Keratinocyte (primary cell): ENCODE results near the gene IL11. TPM values are rescaled to one million over a fixed set of nuclear protein-coding genes. Genes with fewer than 3 reads are reported as not detected.

ENCODE experiments used
- DNase-seq: peaks from one replicate; pipeline ENCODE4 v3.0.0-alpha.2; 2011; ENCODE audit warnings: low read depth, missing footprints, low spot score
- FAIRE-seq: peaks from 2 replicates; lab custom pipeline; 2011; peaks lifted over from hg19 to GRCh38; lab: Jason Lieb, UNC
- H2AFZ ChIP-seq: 2 replicates; pipeline ENCODE4 v1.6.0; 2012; ENCODE audit warnings: low read length, control low read depth, inconsistent platforms; ENCODE audit not compliant: control insufficient read depth
- H3K27ac ChIP-seq: 2 replicates; pipeline ENCODE4 v1.5.1; 2011; ENCODE audit warnings: low read length; ENCODE audit not compliant: control insufficient read depth, insufficient read depth
- H3K27me3 ChIP-seq: 3 replicates; pipeline ENCODE4 v1.6.0; 2011; ENCODE audit warnings: low read length; ENCODE audit not compliant: control insufficient read depth, insufficient read depth; ENCODE audit errors: extremely low read depth
- H3K36me3 ChIP-seq, 2 experiments: 2 replicates in 1 of 2; 3 replicates in 1 of 2; pipeline ENCODE4 v1.5.1; 2011; ENCODE audit warnings: low read length in 2 of 2, mild to moderate bottlenecking in 1 of 2; ENCODE audit not compliant: control insufficient read depth in 2 of 2, insufficient read depth in 2 of 2; ENCODE audit errors: extremely low read depth in 1 of 2
- H3K4me1 ChIP-seq: 3 replicates; pipeline ENCODE4 v1.5.1; 2011; ENCODE audit warnings: low read length; ENCODE audit not compliant: control insufficient read depth, insufficient read depth; ENCODE audit errors: extremely low read depth
- H3K4me2 ChIP-seq: 3 replicates; pipeline ENCODE4 v1.6.0; 2011; ENCODE audit warnings: low read depth, low read length; ENCODE audit not compliant: control insufficient read depth, insufficient read depth; ENCODE audit errors: extremely low read depth
- H3K4me3 ChIP-seq, 3 experiments: fragments of 200-600 bp in 1 of 3; sonication (generic) in 1 of 3; 2 replicates in 2 of 3; 3 replicates in 1 of 3; pipeline ENCODE4 v1.5.1; 2011 to 2016; ENCODE audit warnings: low read length in 3 of 3, mild to moderate bottlenecking in 3 of 3, control low read depth in 2 of 3, inconsistent platforms in 1 of 3, low read depth in 1 of 3, mixed read lengths in 1 of 3, mixed run types in 1 of 3, moderate library complexity in 1 of 3; ENCODE audit not compliant: control insufficient read depth in 2 of 3, insufficient read depth in 2 of 3; ENCODE audit errors: extremely low read depth in 1 of 3
- H3K79me2 ChIP-seq: 2 replicates; pipeline ENCODE4 v1.6.0; 2012; ENCODE audit warnings: low read length; ENCODE audit not compliant: control insufficient read depth, insufficient read depth
- H3K9ac ChIP-seq: 3 replicates; pipeline ENCODE4 v1.6.0; 2011; ENCODE audit warnings: low read length; ENCODE audit not compliant: control insufficient read depth, insufficient read depth; ENCODE audit errors: extremely low read depth
- H3K9me1 ChIP-seq: 3 replicates; pipeline ENCODE4 v1.6.0; 2011; ENCODE audit warnings: low read length; ENCODE audit not compliant: control insufficient read depth, insufficient read depth; ENCODE audit errors: extremely low read depth
- H3K9me3 ChIP-seq: 2 replicates; pipeline ENCODE4 v1.5.1; 2012; ENCODE audit warnings: low read depth, low read length; ENCODE audit not compliant: control insufficient read depth
- H4K20me1 ChIP-seq: 3 replicates; pipeline ENCODE4 v1.6.0; 2011; ENCODE audit warnings: low read length; ENCODE audit not compliant: control insufficient read depth, insufficient read depth; ENCODE audit errors: extremely low read depth
- EZH2 ChIP-seq: IDR thresholded peaks from one replicate; pipeline ENCODE4 v1.6.1; 2012; ENCODE audit warnings: inconsistent platforms, mild to moderate bottlenecking, low read length, moderate library complexity
- dilution Hi-C: fragments of 300-500 bp; cut with MboI; formaldehyde crosslinking; loops from one replicate; pipeline ENCODE4 v1.7.0; 2020; ENCODE audit warnings: low sequenced_read_pairs; ENCODE audit not compliant: extremely low pct_ligation_motif_present
- polyA plus RNA-seq, 5 experiments: library from polyadenylated mRNA; depleted of rRNA in 3 of 5; stranded (reverse) in 3 of 5; stranded (forward) in 1 of 5; unstranded in 1 of 5; fragments of >200 nt; gene quantifications; 1 replicate in 1 of 5; 2 replicates in 3 of 5; 3 replicates in 1 of 5; pipeline versions ENCODE4 v1.2.1 to v1.2.3, GENCODE V29; 2011 to 2012; ENCODE audit warnings: missing spikeins in 2 of 5, low read depth in 1 of 5, low replicate concordance in 1 of 5
- TF ChIP-seq, protein P1 (sequence below), 3 experiments: IDR thresholded peaks in 1 of 3; conservative IDR thresholded peaks in 1 of 3; optimal IDR thresholded peaks in 1 of 3; 2 replicates in 2 of 3; 3 replicates in 1 of 3; pipeline versions ENCODE3 to v1.5.1; 2011; ENCODE audit warnings: low read length in 3 of 3, mild to moderate bottlenecking in 3 of 3, moderate library complexity in 2 of 3, control low read depth in 1 of 3, inconsistent platforms in 1 of 3; ENCODE audit not compliant: insufficient read depth in 2 of 3; ENCODE audit errors: extremely low read depth in 1 of 3

IL11 gene
- polyA plus RNA-seq, 1 donor (not counting 4 experiments of a cell fraction or from before 2014, with no cell fraction given), result 2.2 TPM

DNA sequence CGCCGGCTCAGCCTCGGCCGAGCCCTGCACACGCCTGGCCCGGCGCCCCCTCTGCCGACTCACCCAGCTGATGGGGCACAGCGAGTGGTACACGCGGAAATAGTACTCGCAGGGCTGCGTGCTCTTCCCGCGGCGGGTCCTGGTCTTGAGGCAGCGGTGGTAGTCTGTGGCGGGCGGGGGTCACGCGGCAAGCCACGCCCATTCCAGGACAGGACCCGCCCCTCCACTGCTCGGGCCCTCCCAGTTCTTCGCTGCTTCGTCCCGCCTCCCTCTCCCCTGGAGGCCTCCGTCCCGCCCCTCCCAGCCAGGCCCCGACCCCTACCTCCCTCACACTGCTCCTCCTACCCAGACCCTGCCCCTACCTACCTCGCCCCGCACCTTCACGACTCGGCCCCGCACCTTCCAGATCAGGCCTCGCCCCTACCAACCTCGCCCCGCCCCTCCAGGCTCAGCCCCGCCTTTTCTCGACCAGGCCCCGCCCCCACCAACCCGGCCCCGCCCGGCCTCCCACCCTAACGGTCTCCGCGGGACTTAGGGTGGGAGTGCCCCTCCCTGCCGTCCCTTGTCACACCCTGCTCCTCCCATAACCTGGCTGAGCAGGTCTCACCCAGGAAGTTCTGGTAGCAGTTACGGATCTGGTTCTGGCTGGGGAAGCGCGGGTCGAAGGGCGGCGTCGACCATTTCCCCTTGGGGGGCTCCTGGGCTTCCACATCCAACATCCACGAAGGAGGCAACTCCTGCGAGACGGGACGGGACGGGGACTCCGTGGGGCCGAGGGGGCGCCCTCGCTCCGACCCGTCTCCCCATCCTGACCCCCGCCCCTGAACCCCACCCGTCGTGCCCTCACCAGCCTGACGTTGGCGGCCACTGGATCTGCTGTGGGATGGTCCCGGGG, 16.2 kb downstream of the IL11 start:
- dilution Hi-C loops, result no loop called here
- H3K4me3 ChIP-seq, result peak overlapping the region; percentile 46 to 66 (median 63)
- H3K4me2 ChIP-seq, result peak overlapping the region; percentile 86
- DNase-seq (no peak), FAIRE-seq (no peak)
- no peaks in the 10 kb centered on the region for H3K36me3 ChIP-seq
- no peaks in the 10 kb centered on the region for H3K79me2 ChIP-seq
- TF ChIP-seq EZH2, result no peak
- TF ChIP-seq, protein P1, sequence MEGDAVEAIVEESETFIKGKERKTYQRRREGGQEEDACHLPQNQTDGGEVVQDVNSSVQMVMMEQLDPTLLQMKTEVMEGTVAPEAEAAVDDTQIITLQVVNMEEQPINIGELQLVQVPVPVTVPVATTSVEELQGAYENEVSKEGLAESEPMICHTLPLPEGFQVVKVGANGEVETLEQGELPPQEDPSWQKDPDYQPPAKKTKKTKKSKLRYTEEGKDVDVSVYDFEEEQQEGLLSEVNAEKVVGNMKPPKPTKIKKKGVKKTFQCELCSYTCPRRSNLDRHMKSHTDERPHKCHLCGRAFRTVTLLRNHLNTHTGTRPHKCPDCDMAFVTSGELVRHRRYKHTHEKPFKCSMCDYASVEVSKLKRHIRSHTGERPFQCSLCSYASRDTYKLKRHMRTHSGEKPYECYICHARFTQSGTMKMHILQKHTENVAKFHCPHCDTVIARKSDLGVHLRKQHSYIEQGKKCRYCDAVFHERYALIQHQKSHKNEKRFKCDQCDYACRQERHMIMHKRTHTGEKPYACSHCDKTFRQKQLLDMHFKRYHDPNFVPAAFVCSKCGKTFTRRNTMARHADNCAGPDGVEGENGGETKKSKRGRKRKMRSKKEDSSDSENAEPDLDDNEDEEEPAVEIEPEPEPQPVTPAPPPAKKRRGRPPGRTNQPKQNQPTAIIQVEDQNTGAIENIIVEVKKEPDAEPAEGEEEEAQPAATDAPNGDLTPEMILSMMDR (optimal IDR thresholded peaks at IDR 0.05 in 1 of 3, IDR thresholded peaks at IDR 0.05 in 1 of 3, conservative IDR thresholded peaks at IDR 0.05 in 1 of 3; ENCODE audit: extremely low read depth in 1 of 3, insufficient read depth in 2 of 3, low read length in 3 of 3), result no peak
- no peaks in the 10 kb centered on the region for H3K9me1 ChIP-seq
- peaks cover 9% of the 10 kb centered on the region for H3K4me1 ChIP-seq
- no peak overlapping the region for H3K27ac ChIP-seq
- H2AFZ ChIP-seq, result peak overlapping the region; percentile 81
- H3K27me3 ChIP-seq, result peaks cover 29% of the 10 kb centered on the region
- H3K9me3 ChIP-seq, result no peaks in the 10 kb centered on the region
- peak overlapping the region; percentile 50 for H3K9ac ChIP-seq
- no peaks in the 10 kb centered on the region for H4K20me1 ChIP-seq

DNA sequence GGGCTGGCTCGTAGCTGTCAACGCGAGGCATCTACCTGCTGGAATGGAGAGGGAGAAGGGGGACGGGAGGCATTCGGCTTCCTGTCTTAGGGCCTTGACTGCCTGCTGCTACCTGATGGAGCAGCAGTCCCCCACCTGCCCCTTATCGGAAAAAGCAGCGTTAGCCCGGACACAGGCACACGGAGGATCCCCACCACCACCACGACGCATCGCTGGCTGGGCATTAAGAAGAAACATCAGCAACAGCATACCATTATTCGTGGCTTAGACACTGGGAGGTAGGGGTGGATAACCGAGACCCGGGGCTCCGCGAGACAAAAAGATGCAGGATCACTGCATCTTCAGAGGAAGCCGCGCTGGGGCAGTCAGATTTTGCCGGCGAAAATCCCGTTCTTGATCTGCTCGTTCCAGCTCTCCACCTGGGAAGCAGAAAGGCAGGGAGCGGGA, 16.9 kb downstream of the IL11 start:
- dilution Hi-C loops, result no loop called here
- FAIRE-seq, result no peak
- Histone ChIP-seq H3K4me1 (peaks cover 9% of the 10 kb centered on the region), H3K79me2 (no peaks in the 10 kb centered on the region), H3K9ac (peak overlapping the region; percentile 50), H3K9me1 (no peaks in the 10 kb centered on the region), H4K20me1 (no peaks in the 10 kb centered on the region), H3K36me3 (peaks cover 0 to under 1% of the 10 kb centered on the region in 2 experiments), H3K4me3 (peak overlapping the region; percentile 46 to 66 (median 63)), H3K4me2 (peak overlapping the region; percentile 86), H3K9me3 (no peaks in the 10 kb centered on the region), H2AFZ (peak overlapping the region; percentile 81), H3K27me3 (peaks cover 29% of the 10 kb centered on the region), H3K27ac (no peak overlapping the region)
- no peak for DNase-seq
- TF ChIP-seq, protein P1 (optimal IDR thresholded peaks at IDR 0.05 in 1 of 3, IDR thresholded peaks at IDR 0.05 in 1 of 3, conservative IDR thresholded peaks at IDR 0.05 in 1 of 3; ENCODE audit: extremely low read depth in 1 of 3, insufficient read depth in 2 of 3, low read length in 3 of 3), result no peak
- peak; percentile 37 for TF ChIP-seq EZH2
